GM23338 (cell line): ENCODE measurements around the gene UBE2F.

ENCODE experiments used
- CREB1 ChIP-seq: fragments of 250-450 bp; sonication (Bioruptor Pico); IDR thresholded peaks from 2 replicates; pipeline ENCODE4 v1.5.0; 2020; ENCODE audit warnings: low read depth, mild to moderate bottlenecking, moderate library complexity
- EZH2 ChIP-seq: fragments of 200-600 bp; sonication (generic); IDR thresholded peaks from one replicate; pipeline ENCODE4 v1.8.0; 2017; ENCODE audit warnings: antibody characterized with exemption, mild to moderate bottlenecking, low read depth; ENCODE audit not compliant: unreplicated experiment
- EZH2phosphoT487 ChIP-seq: fragments of 200-600 bp; sonication (generic); IDR thresholded peaks from one replicate; pipeline ENCODE4 v1.8.1; 2018; ENCODE audit warnings: antibody characterized with exemption; ENCODE audit not compliant: unreplicated experiment
- JUNB ChIP-seq: IDR thresholded peaks from one replicate; pipeline ENCODE4 v1.6.1; 2016; ENCODE audit warnings: antibody characterized with exemption; ENCODE audit not compliant: unreplicated experiment
- NANOG ChIP-seq: IDR thresholded peaks from 2 replicates; pipeline ENCODE4 v1.6.1; 2016; ENCODE audit warnings: antibody characterized with exemption, borderline replicate concordance
- POLR2AphosphoS5 ChIP-seq: IDR thresholded peaks from 2 replicates; pipeline ENCODE4 v1.6.1; 2016; ENCODE audit warnings: antibody characterized with exemption, low read depth
- STAT1 ChIP-seq: IDR thresholded peaks from one replicate; pipeline ENCODE4 v1.6.1; 2016; ENCODE audit warnings: antibody characterized with exemption; ENCODE audit not compliant: unreplicated experiment
- ZNF331 ChIP-seq: fragments of 250-450 bp; sonication (Bioruptor Pico); IDR thresholded peaks from 2 replicates; pipeline ENCODE4 v1.5.0; 2020; ENCODE audit warnings: low read depth, mild to moderate bottlenecking, moderate library complexity
- TF ChIP-seq, protein P1 (sequence below), 2 experiments: fragments of 200-600 bp in 1 of 2; sonication (generic) in 1 of 2; conservative IDR thresholded peaks; 2 replicates each; pipeline versions ENCODE4 v1.5.1 to v1.6.1; 2016 to 2017; ENCODE audit warnings: antibody characterized with exemption in 2 of 2, low read depth in 2 of 2, mild to moderate bottlenecking in 2 of 2, moderate library complexity in 1 of 2
- TF ChIP-seq, protein P2 (sequence below): IDR thresholded peaks from one replicate; pipeline ENCODE4 v1.6.1; 2018; ENCODE audit warnings: antibody characterized with exemption; ENCODE audit not compliant: unreplicated experiment
- TF ChIP-seq, protein P3 (sequence below): fragments of 250-450 bp; sonication (Bioruptor Pico); IDR thresholded peaks from 2 replicates; pipeline ENCODE4 v1.5.0; 2020; ENCODE audit warnings: mild to moderate bottlenecking, moderate library complexity
- TF ChIP-seq, protein P4 (sequence below): IDR thresholded peaks from 2 replicates; pipeline ENCODE4 v1.6.1; 2016; ENCODE audit warnings: antibody characterized with exemption

DNA sequence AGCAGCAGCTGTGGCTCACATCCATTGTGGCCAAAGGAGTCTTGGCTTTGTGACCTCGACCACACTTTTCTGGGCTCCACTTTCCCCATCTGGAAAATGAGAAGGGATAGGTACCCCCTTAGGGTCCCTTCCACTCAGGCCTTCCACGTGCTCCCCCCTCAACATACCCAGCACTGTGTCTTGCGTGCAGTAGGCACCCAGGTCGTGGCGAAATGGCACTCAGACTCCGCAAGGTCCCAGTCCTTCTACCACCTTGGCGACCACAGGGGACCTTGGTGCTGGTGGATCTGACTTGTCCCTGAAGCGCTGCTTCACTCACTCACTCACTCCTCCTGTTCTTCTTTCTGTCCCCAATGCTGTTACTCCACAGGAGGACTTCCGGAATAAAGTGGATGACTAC is 74.1 kb downstream of the UBE2F start:
- TF ChIP-seq POLR2AphosphoS5 = no peak
- TF ChIP-seq, protein P1, sequence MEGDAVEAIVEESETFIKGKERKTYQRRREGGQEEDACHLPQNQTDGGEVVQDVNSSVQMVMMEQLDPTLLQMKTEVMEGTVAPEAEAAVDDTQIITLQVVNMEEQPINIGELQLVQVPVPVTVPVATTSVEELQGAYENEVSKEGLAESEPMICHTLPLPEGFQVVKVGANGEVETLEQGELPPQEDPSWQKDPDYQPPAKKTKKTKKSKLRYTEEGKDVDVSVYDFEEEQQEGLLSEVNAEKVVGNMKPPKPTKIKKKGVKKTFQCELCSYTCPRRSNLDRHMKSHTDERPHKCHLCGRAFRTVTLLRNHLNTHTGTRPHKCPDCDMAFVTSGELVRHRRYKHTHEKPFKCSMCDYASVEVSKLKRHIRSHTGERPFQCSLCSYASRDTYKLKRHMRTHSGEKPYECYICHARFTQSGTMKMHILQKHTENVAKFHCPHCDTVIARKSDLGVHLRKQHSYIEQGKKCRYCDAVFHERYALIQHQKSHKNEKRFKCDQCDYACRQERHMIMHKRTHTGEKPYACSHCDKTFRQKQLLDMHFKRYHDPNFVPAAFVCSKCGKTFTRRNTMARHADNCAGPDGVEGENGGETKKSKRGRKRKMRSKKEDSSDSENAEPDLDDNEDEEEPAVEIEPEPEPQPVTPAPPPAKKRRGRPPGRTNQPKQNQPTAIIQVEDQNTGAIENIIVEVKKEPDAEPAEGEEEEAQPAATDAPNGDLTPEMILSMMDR (conservative IDR thresholded peaks at IDR 0.05; ENCODE audit: low read depth in 2 of 2) = no peak
- TF ChIP-seq NANOG = no peak
- TF ChIP-seq, protein P2, sequence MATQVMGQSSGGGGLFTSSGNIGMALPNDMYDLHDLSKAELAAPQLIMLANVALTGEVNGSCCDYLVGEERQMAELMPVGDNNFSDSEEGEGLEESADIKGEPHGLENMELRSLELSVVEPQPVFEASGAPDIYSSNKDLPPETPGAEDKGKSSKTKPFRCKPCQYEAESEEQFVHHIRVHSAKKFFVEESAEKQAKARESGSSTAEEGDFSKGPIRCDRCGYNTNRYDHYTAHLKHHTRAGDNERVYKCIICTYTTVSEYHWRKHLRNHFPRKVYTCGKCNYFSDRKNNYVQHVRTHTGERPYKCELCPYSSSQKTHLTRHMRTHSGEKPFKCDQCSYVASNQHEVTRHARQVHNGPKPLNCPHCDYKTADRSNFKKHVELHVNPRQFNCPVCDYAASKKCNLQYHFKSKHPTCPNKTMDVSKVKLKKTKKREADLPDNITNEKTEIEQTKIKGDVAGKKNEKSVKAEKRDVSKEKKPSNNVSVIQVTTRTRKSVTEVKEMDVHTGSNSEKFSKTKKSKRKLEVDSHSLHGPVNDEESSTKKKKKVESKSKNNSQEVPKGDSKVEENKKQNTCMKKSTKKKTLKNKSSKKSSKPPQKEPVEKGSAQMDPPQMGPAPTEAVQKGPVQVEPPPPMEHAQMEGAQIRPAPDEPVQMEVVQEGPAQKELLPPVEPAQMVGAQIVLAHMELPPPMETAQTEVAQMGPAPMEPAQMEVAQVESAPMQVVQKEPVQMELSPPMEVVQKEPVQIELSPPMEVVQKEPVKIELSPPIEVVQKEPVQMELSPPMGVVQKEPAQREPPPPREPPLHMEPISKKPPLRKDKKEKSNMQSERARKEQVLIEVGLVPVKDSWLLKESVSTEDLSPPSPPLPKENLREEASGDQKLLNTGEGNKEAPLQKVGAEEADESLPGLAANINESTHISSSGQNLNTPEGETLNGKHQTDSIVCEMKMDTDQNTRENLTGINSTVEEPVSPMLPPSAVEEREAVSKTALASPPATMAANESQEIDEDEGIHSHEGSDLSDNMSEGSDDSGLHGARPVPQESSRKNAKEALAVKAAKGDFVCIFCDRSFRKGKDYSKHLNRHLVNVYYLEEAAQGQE = no peak
- TF ChIP-seq EZH2 = no peak
- no peak for TF ChIP-seq STAT1
- no peak for TF ChIP-seq EZH2phosphoT487
- no peak for TF ChIP-seq JUNB
- TF ChIP-seq CREB1 (CRISPR knock-in tag) = no peak
- TF ChIP-seq, protein P3, sequence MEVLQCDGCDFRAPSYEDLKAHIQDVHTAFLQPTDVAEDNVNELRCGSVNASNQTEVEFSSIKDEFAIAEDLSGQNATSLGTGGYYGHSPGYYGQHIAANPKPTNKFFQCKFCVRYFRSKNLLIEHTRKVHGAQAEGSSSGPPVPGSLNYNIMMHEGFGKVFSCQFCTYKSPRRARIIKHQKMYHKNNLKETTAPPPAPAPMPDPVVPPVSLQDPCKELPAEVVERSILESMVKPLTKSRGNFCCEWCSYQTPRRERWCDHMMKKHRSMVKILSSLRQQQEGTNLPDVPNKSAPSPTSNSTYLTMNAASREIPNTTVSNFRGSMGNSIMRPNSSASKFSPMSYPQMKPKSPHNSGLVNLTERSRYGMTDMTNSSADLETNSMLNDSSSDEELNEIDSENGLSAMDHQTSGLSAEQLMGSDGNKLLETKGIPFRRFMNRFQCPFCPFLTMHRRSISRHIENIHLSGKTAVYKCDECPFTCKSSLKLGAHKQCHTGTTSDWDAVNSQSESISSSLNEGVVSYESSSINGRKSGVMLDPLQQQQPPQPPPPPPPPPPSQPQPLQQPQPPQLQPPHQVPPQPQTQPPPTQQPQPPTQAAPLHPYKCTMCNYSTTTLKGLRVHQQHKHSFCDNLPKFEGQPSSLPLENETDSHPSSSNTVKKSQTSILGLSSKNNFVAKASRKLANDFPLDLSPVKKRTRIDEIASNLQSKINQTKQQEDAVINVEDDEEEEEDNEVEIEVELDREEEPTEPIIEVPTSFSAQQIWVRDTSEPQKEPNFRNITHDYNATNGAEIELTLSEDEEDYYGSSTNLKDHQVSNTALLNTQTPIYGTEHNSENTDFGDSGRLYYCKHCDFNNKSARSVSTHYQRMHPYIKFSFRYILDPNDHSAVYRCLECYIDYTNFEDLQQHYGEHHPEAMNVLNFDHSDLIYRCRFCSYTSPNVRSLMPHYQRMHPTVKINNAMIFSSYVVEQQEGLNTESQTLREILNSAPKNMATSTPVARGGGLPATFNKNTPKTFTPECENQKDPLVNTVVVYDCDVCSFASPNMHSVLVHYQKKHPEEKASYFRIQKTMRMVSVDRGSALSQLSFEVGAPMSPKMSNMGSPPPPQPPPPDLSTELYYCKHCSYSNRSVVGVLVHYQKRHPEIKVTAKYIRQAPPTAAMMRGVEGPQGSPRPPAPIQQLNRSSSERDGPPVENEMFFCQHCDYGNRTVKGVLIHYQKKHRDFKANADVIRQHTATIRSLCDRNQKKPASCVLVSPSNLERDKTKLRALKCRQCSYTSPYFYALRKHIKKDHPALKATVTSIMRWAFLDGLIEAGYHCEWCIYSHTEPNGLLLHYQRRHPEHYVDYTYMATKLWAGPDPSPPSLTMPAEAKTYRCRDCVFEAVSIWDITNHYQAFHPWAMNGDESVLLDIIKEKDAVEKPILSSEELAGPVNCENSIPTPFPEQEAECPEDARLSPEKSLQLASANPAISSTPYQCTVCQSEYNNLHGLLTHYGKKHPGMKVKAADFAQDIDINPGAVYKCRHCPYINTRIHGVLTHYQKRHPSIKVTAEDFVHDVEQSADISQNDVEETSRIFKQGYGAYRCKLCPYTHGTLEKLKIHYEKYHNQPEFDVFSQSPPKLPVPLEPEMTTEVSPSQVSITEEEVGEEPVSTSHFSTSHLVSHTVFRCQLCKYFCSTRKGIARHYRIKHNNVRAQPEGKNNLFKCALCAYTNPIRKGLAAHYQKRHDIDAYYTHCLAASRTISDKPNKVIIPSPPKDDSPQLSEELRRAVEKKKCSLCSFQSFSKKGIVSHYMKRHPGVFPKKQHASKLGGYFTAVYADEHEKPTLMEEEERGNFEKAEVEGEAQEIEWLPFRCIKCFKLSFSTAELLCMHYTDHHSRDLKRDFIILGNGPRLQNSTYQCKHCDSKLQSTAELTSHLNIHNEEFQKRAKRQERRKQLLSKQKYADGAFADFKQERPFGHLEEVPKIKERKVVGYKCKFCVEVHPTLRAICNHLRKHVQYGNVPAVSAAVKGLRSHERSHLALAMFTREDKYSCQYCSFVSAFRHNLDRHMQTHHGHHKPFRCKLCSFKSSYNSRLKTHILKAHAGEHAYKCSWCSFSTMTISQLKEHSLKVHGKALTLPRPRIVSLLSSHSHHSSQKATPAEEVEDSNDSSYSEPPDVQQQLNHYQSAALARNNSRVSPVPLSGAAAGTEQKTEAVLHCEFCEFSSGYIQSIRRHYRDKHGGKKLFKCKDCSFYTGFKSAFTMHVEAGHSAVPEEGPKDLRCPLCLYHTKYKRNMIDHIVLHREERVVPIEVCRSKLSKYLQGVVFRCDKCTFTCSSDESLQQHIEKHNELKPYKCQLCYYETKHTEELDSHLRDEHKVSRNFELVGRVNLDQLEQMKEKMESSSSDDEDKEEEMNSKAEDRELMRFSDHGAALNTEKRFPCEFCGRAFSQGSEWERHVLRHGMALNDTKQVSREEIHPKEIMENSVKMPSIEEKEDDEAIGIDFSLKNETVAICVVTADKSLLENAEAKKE (CRISPR knock-in tag) = no peak
- TF ChIP-seq ZNF331 = no peak
- TF ChIP-seq, protein P4, sequence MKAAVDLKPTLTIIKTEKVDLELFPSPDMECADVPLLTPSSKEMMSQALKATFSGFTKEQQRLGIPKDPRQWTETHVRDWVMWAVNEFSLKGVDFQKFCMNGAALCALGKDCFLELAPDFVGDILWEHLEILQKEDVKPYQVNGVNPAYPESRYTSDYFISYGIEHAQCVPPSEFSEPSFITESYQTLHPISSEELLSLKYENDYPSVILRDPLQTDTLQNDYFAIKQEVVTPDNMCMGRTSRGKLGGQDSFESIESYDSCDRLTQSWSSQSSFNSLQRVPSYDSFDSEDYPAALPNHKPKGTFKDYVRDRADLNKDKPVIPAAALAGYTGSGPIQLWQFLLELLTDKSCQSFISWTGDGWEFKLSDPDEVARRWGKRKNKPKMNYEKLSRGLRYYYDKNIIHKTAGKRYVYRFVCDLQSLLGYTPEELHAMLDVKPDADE = no peak
